Activated T-cell treated with anti-CD3 and anti-CD28 coated beads, Interleukin-2, amount 50 U/mL, for 4 hours (primary cell): ENCODE measurements around the gene LRTM2. TPM values are rescaled to one million over a fixed set of nuclear protein-coding genes. Genes with fewer than 3 reads are reported as not detected.

Experiments
- ATAC-seq, 2 donors: fragments of 200-7000 bp; cut with Tn5 transposase; one replicate each; pipeline ENCODE4 v1.10.0; 2021
- DNase-seq: peaks from one replicate; pipeline ENCODE4 v3.0.0-alpha.2; 2020
- H3K27me3 Mint-ChIP-seq: one replicate; pipeline ENCODE4 v1.8.0; 2021; ENCODE audit warnings: low read depth, mixed read lengths
- H3K36me3 Mint-ChIP-seq: one replicate; pipeline ENCODE4 v1.8.0; 2022; ENCODE audit warnings: mixed read lengths; ENCODE audit not compliant: insufficient read depth
- H3K4me1 Mint-ChIP-seq: one replicate; pipeline ENCODE4 v1.8.0; 2021; ENCODE audit warnings: low read depth, mixed read lengths
- H3K4me3 Mint-ChIP-seq: one replicate; pipeline ENCODE4 v1.8.0; 2021; ENCODE audit warnings: mild to moderate bottlenecking, moderate library complexity, mixed read lengths
- H3K9me3 Mint-ChIP-seq: one replicate; pipeline ENCODE4 v1.8.0; 2021; ENCODE audit warnings: mixed read lengths
- total RNA-seq, 3 donors: library from RNA; stranded (reverse); gene quantifications; one replicate each; pipeline ENCODE4 v1.2.1, GENCODE V29; 2021

The LRTM2 gene
- total RNA-seq, 3 donors from 2014 or later: 0.08 to 0.34 (median 0.27) TPM

DNA sequence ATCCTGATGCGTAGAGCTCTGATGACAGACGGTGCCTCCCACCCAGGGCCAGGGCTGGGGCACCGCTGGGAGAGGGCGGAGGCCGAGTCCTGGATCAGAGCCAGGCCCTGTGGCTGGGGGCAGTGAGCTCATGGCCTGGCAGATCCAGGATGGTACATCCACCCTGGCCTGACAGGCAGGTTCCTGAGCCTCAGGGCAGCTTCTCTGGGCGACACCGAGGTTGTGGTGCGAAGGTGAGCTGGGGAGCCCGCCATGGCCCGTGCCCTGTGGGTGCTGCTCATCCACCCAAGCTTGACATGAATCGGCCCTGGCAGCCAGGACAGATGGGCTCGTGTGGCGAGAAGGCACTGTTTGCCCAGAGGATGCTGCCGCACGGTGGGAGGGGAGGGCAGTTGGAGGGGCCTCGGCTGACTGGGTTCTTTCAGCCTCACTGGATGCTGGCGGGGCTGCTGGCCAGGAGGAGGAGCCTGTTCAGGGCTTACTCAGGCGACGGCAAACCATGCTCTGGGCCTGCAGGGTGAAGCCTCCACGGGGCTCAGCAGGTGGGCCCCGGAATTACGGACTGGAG is 16.6 kb downstream of the LRTM2 start:
- Mint-ChIP-seq H3K4me3 (no peak overlapping the region), H3K4me1 (no peaks in the 10 kb centered on the region), H3K9me3 (no peaks in the 10 kb centered on the region), H3K36me3 (no peaks in the 10 kb centered on the region), H3K27me3 (peaks cover 12% of the 10 kb centered on the region)
- DNase-seq (no peak), ATAC-seq (no peak)

DNA sequence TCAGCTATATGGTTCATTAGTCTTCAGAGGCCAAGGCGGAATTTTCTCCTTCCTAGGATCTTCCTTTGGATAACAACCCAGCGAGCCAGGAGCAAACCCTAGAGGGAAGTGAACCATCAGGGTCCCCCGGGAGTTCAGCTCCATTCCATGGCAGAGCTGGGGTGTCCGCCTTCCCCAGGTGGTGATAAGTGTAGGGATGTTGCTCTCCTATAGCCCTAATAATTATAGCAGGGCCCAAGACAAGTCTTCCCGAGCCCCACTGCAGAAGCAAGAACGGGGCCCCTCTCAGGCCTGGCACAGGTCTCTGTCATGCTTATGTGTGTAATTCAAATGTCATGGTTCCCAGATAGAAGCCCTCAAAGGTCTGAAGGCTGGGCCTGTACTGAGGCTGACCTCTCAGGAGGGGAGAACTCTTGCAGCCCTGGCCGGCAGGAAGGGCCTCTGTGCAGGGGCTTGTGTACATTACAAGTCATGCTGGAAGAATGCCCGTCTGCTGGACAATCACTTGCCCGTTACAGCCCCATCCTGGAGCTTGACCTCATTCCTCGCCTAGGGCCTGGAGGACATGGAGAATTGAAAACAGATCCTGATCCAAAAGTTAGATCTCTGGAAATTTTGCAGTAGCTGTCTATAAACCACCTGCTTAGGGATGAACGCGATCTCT is 17.3 kb downstream of the LRTM2 start:
- peaks cover 6% of the 10 kb centered on the region for H3K27me3 Mint-ChIP-seq
- no peak for DNase-seq
- no peaks in the 10 kb centered on the region for H3K4me1 Mint-ChIP-seq
- H3K9me3 Mint-ChIP-seq: no peaks in the 10 kb centered on the region
- H3K36me3 Mint-ChIP-seq: no peaks in the 10 kb centered on the region
- no peak for ATAC-seq
- H3K4me3 Mint-ChIP-seq: no peak overlapping the region

DNA sequence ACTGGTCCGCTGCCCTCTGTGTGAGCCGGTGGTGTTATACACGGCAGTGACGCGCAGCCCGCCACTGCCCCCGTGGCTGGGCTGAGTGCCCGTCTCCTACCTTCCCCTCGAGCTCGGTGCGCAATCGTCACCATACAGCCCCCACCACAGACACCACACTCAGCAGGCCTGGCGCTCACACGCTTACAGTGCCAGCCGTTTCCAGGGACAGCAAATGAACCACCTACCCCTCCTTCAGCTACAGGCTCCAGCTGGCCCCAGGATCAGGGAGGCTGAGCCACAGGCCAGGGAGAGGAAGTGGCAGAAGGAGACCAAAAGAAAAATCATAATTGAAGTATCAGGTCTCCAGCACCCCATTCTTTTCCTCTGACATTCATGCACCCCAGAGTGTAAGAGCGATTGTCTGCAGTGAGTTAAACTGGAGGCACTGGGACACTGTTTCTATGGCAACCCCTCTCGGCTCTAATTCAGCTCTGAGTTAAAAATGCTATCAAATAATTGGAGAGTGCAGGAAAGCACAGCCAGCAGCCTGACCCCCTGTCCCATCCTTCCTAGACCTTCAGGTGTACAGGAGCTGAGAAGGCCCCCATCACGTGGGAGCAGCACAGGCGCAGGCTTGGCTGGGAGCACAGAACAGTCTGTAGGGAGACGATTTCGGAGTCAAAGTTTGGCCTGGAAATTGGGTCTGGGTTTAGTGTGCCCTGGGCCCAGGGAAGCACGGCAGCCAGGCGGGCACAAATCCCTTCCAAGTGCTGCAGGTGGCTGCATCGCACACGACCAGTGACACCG is 18.0 kb downstream of the LRTM2 start:
- no peaks in the 10 kb centered on the region for H3K36me3 Mint-ChIP-seq
- no peak overlapping the region for H3K4me3 Mint-ChIP-seq
- ATAC-seq (no peak), DNase-seq (no peak)
- no peaks in the 10 kb centered on the region for H3K9me3 Mint-ChIP-seq
- H3K4me1 Mint-ChIP-seq: no peaks in the 10 kb centered on the region
- H3K27me3 Mint-ChIP-seq: peaks cover 4% of the 10 kb centered on the region

GRCh38 chr12:1838994-1839365 is 18.6 kb downstream of the LRTM2 start:
- Mint-ChIP-seq H3K4me3 (no peak overlapping the region), H3K4me1 (no peaks in the 10 kb centered on the region), H3K36me3 (no peaks in the 10 kb centered on the region), H3K9me3 (no peaks in the 10 kb centered on the region), H3K27me3 (peaks cover 2% of the 10 kb centered on the region)
- DNase-seq (no peak), ATAC-seq (no peak)

DNA sequence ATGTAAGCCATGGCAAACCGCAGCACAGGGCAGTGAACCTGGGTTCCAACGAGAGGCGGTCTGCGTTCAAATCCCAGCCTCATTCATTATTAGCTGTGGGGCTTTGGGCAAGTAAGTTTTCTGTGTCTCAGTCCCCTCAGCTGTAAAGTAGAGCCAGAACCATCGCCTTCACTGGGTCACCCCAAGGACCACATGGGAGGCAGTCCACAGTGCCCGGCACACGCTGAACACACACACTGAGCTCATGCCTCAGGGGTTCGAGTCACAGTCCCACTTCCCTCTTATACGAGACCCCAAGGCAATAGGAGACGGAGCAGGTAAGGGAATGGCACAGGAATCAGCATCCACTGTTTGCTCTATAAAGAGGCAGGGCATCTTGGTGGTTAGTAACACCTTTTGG is 19.1 kb downstream of the LRTM2 start:
- no peaks in the 10 kb centered on the region for H3K9me3 Mint-ChIP-seq
- DNase-seq (no peak), ATAC-seq (no peak)
- peaks cover 3% of the 10 kb centered on the region for H3K27me3 Mint-ChIP-seq
- no peaks in the 10 kb centered on the region for H3K36me3 Mint-ChIP-seq
- H3K4me3 Mint-ChIP-seq: no peak overlapping the region
- H3K4me1 Mint-ChIP-seq: no peaks in the 10 kb centered on the region

GRCh38 chr12:1839956-1840951 is 19.9 kb downstream of the LRTM2 start:
- no peak for ATAC-seq
- Mint-ChIP-seq H3K27me3 (peaks cover 3% of the 10 kb centered on the region), H3K4me3 (no peak overlapping the region), H3K36me3 (no peaks in the 10 kb centered on the region), H3K4me1 (no peaks in the 10 kb centered on the region), H3K9me3 (no peaks in the 10 kb centered on the region)
- no peak for DNase-seq

- no peak for ATAC-seq
- Mint-ChIP-seq H3K36me3 (no peaks in the 10 kb centered on the region), H3K4me3 (no peak overlapping the region), H3K9me3 (no peaks in the 10 kb centered on the region), H3K4me1 (no peaks in the 10 kb centered on the region), H3K27me3 (peaks cover 3% of the 10 kb centered on the region)
- DNase-seq: no peak
Measured at GRCh38 chr12:1840981-1841425, 20.6 kb downstream of the LRTM2 start.

DNA sequence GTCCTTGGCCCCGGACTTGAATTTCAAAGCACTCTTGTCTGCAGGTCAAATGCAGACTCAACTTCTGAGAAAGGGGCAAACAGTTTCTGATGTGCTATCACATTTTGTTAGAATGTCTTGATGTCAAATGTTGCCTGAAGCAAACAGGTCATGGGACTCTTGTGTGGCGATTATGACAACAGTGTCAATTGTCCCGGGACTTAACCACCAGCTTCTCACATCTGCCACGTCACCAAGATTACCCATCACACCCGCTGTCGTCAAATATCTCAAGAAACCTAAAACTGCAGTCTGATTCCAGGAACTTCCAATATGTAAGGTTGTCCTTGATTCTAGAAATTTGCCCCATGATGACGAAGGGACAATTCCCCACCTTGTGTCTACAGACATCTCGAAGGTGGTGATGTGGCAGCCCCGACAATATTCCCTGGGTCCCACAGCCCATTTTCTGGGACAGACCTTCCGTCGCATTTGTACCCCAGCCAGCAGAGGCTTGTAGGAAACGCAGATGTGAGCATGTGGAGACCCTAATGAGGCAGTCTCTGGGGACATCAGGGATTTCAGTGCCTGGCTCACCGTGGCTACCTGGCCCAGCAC is 21.3 kb downstream of the LRTM2 start:
- DNase-seq (no peak), ATAC-seq (no peak)
- Mint-ChIP-seq H3K4me1 (no peaks in the 10 kb centered on the region), H3K9me3 (no peaks in the 10 kb centered on the region), H3K36me3 (no peaks in the 10 kb centered on the region), H3K4me3 (no peak overlapping the region), H3K27me3 (peaks cover 3% of the 10 kb centered on the region)

DNA sequence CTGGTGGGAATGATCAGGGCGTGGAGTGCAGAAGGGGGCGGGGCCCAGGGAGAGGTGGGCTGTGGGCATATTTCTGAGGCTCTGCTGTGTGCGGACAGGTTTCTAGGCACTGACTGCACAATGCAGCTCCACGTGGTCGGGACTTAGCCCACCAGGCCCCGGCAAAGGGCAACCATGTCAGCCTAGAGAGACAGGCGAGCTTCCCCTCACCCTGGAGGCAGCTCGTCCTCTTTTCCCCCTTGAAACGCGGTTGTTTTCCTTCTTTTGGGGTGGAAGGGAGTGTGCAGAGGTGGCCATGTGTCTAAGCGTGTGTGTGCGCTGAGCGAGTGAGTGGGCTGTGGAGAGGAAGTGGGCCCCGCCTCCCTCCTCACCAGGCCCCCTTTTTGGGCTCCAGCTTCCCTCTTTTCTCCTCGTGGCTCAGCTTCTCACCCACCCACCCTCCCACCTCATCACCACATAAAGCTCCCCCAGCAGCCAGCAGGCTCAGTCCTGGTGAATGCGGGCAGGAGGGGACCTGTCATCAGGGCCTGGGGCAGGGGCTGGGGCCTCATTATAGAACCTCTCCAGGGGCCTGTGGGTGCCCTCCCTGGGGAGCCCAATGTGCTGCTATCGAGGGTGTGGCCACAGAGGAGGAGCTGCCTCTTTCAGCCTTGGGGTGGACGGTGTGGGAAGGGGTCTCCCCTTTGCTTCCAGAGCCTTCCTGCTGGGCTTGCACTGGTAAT is 22.0 kb downstream of the LRTM2 start:
- DNase-seq: peak; percentile 2
- Mint-ChIP-seq H3K4me1 (no peaks in the 10 kb centered on the region), H3K9me3 (no peaks in the 10 kb centered on the region), H3K36me3 (no peaks in the 10 kb centered on the region), H3K4me3 (no peak overlapping the region), H3K27me3 (peaks cover 5% of the 10 kb centered on the region)
- no peak for ATAC-seq

DNA sequence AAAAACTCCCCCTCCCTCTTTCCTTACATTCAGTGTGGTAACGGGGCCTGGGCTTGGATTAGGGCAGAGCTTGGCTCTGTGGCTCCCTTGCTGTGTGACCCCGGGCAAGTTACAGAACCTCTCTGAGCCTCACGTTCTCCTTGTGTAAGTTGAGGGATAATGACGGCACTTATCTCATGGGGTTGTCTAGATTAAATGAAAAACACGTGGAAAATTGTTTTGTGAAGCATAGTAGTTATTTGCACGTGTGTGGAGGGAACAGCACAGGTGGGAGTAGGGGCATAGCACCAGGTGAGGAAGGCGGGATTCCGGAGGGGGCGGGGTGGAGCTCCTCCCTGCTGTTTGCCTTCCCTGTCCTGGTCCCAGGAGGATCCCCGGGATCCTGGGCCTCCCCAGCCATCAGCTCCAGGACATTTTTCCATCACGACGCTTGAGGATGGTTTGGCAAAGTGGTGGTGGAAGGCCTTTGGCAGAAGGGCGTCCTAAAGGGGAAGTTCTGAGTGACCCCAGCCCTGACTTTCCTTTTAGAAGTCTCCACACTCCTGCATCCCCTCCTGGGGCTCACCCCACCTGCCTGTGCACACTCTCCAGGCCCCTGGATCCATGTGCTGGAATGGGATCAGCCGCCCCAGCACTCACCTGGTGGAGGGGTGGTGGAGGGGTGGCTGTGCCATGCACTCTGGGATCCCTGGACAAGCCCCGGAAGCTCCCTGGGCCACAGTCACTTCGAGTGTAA is 22.7 kb downstream of the LRTM2 start:
- ATAC-seq: no peak
- Mint-ChIP-seq H3K36me3 (no peaks in the 10 kb centered on the region), H3K4me3 (no peak overlapping the region), H3K9me3 (no peaks in the 10 kb centered on the region), H3K27me3 (peaks cover 5% of the 10 kb centered on the region), H3K4me1 (no peaks in the 10 kb centered on the region)
- DNase-seq: no peak

- DNase-seq: no peak
Measured at GRCh38 chr12:1843641-1844005, 23.3 kb downstream of the LRTM2 start.

DNA sequence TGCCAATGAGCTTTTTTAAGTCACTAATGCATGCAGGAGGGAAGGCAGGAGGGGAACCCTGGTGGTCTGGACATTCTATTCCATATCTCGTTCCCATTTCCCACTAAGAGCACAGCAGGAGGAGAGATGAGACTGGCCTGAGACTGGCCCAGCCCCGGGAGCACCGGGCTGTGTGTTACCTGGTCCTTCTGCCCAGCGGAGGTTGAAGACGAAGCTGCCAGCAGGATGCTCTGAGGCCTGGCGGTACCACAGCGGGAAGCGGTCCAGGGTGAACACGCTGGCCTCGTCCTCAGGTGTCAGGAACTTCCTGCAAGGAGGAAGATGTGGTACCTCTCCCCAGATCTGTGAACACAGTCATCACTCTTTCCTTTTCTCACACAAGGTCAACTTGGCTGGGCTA is 23.9 kb downstream of the LRTM2 start:
- no peaks in the 10 kb centered on the region for H3K9me3 Mint-ChIP-seq
- no peak for ATAC-seq
- no peaks in the 10 kb centered on the region for H3K4me1 Mint-ChIP-seq
- H3K27me3 Mint-ChIP-seq: peaks cover 5% of the 10 kb centered on the region
- DNase-seq: no peak
- no peak overlapping the region for H3K4me3 Mint-ChIP-seq
- no peaks in the 10 kb centered on the region for H3K36me3 Mint-ChIP-seq

More at GRCh38 chr12:1843641-1844005, 23.3 kb downstream of the LRTM2 start:
- Mint-ChIP-seq H3K9me3 (no peaks in the 10 kb centered on the region), H3K27me3 (peaks cover 5% of the 10 kb centered on the region), H3K36me3 (no peaks in the 10 kb centered on the region), H3K4me1 (no peaks in the 10 kb centered on the region), H3K4me3 (no peak overlapping the region)
- no peak for ATAC-seq
